Central memory CD4-positive, alpha-beta T cell (primary cell): ENCODE data around the gene SLC12A9.
A peak's percentile ranks its signal among the peaks of the same experiment; 100 is the strongest.

ENCODE experiments used
- DNase-seq: peaks from one replicate; pipeline ENCODE4 v3.0.0; 2022

The SLC12A9 gene

DNA sequence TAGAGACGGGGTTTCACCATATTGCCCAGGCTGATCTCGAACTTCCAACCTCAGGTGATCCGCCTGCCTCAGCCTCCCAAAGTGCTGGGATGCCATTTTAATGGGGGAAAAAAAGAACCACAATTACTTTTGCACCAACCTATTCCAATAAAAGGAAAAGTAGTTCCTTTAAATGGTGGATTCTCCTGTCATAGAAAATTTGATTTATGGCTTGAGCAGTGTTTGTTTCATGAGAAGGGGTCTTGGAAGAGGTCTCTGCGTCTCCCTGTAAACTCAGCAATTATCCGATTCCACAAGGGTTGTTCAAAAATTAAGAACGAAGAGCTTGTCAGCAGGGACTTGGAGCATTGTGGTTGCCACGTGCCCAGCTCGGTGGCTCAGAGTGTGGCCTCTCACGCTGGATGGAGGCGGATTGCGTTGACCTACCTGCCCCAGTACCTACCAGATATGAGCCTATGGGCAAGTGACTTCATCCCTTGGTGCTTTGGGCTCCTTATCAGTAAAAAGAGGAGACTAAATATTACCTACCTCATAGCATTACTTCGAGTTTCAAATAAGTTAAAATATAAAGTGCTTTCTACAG lies 11.8 kb downstream of the SLC12A9 start:
- DNase-seq: no peak

DNA sequence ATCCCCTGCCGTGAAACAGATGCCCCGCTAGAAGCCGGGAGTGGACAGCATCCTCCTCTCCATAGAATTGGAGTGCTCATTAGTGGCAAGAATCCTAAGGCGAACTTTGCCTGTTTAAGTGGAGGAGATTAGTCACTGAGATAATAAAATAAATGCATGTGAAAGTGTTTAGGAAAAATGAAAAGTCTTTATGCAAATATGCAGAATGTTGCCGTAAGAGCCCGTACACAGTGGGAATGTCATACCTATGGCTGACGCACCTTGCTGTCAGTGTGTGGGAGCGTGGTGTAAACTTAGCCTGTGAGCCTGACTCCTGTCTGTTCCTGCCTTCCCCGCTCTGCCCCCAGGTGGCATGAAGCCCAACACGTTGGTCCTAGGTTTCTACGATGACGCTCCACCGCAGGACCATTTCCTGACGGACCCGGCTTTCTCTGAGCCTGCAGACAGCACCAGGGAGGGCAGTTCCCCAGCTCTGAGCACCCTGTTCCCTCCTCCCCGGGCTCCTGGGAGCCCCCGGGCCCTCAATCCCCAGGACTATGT lies 12.9 kb downstream of the SLC12A9 start:
- DNase-seq: no peak

DNA sequence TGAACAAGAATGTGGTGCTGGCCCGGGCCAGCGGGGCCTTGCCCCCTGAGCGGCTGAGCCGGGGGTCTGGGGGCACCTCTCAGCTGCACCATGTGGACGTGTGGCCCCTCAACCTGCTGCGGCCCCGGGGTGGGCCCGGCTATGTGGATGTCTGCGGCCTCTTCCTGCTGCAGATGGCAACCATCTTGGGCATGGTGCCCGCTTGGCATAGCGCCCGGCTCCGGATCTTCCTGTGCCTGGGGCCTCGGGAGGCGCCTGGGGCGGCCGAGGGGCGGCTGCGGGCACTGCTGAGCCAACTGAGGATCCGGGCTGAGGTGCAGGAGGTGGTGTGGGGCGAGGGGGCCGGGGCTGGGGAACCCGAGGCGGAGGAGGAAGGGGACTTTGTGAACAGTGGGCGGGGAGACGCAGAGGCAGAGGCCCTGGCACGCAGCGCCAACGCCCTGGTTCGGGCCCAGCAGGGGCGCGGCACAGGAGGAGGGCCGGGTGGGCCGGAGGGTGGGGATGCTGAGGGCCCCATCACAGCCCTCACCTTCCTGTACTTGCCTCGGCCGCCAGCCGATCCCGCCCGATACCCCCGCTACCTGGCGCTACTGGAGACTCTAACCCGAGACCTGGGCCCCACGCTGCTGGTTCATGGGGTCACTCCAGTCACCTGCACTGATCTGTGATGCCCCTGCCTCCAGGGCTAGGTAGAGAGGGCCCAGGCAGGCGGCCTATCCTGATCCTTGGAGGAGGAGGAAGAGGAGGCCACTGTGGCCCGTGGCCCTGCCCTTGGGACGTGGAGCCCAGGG lies 13.6 kb downstream of the SLC12A9 start:
- no peak for DNase-seq

DNA sequence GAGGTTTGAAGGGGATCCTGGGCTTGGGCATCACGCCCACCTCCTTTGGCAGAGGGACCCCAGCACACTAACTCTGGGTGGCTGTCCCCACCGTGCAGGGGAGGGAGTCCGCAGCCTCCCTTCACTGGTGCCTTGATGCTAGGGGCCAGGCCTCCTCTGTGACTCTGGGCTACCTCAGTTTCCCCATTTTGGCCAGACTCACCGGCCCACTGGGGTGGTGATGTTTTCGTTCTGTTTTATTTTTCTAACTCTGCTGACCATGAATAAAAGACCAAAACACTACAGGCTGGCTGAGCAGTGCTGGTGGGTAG lies 14.2 kb downstream of the SLC12A9 start:
- no peak for DNase-seq

DNA sequence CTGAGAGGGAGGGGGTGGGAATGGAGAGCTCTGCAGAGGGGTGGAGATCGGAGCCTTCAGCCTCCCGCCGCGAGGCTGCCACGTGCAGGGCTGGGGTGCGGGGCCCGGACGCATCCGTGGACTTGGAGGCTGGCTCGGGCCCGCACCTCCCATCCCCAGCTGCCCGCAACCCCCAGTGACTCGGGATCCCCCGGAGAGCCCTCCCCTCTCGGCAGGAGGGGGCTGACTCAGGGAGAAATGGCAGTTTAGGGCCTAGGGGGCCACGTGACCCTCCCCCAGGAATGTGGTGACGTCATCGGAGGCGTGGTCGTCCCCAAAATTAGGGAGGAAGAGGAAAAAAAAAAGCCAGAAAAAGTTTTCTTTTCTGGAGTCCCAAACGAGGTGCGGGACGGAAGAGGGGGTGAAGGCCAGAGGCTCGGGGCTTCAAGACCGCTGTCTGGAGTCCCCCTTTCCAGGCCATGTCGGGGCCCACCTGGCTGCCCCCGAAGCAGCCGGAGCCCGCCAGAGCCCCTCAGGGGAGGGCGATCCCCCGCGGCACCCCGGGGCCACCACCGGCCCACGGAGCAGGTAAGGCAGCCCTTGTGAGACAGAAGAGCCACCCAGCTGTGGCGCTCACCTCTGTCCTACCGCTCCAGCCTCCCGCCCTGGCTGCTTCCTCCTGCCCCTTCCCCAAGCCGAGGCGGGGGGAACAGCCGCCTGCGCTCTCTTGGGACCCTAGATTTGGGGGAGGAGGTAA lies 14.7 kb downstream of the SLC12A9 start, which contains the start of gene TRIP6:
Gene TRIP6, plus strand, starts transcription at position 348 of the 736 bp plus-strand sequence. Its CDS starts 111 bp downstream, at position 459.
- peak; percentile 32 for DNase-seq

GRCh38 chr7:100867776-100868485 lies 15.4 kb downstream of the SLC12A9 start:
- DNase-seq: no peak

GRCh38 chr7:100873599-100874299 lies 21.2 kb downstream of the SLC12A9 start:
- DNase-seq: no peak

DNA sequence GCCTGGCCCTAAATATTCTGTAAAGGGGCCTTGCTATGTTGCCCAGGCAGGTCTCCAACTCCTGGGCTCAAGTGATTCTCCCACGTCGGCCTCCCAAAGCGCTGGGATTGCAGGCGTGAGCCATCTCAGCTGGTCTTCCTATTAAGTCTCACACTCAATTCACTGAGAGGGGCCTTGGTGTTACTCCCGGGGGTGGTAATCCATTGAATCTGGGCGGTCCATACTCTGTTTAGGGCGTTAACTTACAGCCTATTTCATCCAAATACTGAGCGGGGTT lies 21.7 kb downstream of the SLC12A9 start:
- DNase-seq: no peak

- DNase-seq: peak; percentile 98
Measured at GRCh38 chr7:100874577-100875355, 22.3 kb downstream of the SLC12A9 start, which contains the start of gene SRRT. TSS of gene SRRT (plus strand) at chr7:100875103. CDS start at chr7:100875591, 488 bp downstream.

DNA sequence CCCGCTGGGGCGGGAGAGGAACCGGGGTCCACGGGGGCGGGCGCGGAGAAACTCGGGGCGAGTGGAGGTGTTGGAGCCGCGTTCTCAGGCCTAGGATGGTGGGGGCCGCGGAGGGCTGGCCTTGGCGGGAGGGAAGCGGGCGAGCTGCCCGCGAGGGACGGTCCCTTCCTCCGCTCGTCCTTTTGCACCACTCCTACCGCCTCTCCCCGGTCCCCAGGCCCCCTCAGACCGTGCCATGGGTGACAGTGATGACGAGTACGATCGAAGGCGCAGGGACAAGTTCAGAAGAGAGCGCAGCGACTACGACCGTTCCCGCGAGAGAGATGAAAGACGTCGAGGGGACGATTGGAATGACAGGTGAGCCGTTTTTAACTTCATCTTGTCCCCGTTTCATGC lies 22.8 kb downstream of the SLC12A9 start:
- DNase-seq: peak; percentile 26

DNA sequence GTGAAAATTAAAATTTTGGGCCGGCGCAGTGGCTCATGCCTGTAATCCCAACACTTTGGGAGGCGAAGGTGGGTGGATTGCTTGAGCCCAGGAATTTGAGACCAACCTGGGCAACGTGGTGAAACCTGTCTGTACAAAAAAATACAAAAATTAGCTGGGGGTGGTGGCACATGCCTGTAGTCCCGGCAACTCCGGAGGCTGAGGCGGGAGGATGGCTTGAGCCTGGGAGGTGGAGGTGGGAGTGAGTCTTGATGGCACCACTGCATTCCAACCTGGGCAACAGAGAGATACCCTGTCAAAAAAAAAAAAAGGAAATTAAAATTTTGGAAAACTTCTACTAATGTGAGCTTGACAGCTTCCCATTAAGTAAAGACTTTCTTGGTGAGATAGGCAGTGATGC lies 25.5 kb downstream of the SLC12A9 start:
- no peak for DNase-seq

- no peak for DNase-seq
Measured at GRCh38 chr7:100878685-100879084, 26.2 kb downstream of the SLC12A9 start.

GRCh38 chr7:100879685-100880261 lies 27.3 kb downstream of the SLC12A9 start:
- no peak for DNase-seq

- no peak for DNase-seq
Measured at GRCh38 chr7:100880645-100881044, 28.1 kb downstream of the SLC12A9 start.

GRCh38 chr7:100881136-100881535 lies 28.6 kb downstream of the SLC12A9 start:
- DNase-seq: no peak

DNA sequence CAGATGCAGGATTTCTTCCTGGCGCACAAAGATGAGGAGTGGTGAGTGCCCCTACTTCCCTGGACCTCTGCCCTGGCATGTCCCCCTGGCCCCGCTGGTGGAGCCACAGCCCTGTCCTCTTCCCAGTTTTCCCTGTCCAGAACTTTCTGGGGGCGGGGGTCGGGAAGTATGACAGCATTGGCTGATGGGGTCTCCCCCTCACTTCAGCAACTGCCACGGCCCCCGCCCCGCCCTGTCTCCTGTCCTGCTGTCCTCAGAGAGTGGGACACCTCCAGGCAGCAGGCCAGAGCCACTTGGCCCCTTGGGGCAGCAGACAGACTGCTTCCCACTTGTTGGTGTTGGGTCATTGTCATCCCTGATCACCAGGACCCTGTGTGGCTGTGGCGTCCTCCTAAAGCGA lies 29.7 kb downstream of the SLC12A9 start:
- no peak for DNase-seq

DNA sequence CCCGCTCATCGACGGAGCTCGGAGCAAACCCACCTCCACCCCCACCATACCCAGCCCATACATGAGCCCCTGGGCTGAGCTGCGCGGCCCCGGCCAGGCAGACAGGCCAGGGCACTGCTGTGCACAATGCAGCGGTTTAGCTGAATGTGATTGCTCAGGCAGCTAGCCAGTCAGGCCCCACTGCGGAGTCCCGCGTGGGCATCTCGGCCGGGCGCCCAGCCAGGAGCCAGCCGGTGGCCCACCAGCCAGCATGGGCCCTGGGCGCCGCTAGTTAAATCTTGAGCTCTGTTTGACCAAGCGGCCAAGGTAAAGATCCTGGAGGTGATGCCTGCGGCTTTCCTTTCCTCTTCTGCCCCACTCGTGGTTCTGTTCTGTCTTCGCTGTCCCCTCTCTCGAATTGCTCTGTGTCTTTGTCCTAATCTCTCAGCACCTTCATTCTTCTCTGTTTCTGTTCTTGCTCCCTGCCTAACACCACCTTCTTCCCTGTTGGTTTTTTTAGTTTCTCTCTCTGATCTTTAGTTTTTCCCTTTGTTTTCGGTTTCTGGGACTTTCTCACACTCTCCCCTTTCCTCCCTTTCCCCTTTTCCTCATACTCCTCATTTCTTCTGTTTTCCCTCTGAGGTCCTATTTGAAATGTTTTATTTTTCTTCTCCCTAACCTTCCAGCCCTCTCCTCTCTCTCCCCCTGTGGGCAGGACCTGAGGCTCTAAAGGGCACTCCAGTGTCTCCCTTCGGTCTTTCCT lies 30.4 kb downstream of the SLC12A9 start:
- no peak for DNase-seq

DNA sequence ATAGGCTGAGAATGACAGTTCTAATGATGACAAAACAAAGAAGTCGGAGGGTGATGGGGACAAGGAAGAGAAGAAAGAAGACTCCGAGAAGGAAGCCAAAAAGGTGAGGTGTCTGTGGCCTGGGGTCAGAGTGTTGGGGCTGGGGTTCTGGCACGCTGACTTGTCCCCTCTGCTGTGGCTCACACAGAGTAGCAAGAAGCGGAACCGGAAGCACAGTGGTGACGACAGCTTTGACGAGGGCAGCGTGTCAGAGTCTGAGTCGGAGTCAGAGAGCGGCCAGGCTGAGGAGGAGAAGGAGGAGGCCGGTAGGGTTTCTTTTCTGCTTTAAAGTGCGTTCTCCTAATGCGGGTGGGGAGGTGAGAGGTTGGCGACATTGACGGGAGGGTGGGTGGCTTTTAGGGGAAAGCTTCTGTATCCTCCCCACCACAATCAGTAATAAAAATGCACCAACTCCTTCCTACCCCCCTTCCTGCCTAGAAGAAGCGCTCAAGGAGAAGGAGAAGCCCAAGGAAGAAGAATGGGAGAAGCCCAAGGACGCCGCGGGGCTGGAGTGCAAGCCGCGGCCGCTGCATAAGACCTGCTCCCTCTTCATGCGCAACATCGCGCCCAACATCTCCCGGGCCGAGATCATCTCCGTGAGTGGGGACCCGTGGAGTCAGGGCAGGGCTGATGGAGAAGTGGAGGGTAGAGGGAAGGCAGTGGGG lies 32.4 kb downstream of the SLC12A9 start:
- peak; percentile 63 for DNase-seq

- no peak for DNase-seq
Measured at GRCh38 chr7:100885440-100886141, 33.1 kb downstream of the SLC12A9 start.
